HEK293 (cell line): Measurements from ENCODE around the gene UFC1.

ENCODE experiments used
- CTCF ChIA-PET: fragments of 350-600 bp; formaldehyde crosslinking; extraction: SDS; loops from one replicate; lab custom pipeline; 2021; ENCODE audit warnings: antibody characterized with exemption; lab: Yijun Ruan, JAX
- POLR2A ChIA-PET: fragments of 300-600 bp; formaldehyde crosslinking; extraction: SDS; loops from one replicate; lab custom pipeline; 2020; ENCODE audit warnings: antibody characterized with exemption, inconsistent platforms; lab: Yijun Ruan, JAX
- H3K27ac ChIP-seq: fragments of 200-500 bp; sonication (Bioruptor generic); 2 replicates; pipeline ENCODE4 v1.5.1; 2014; ENCODE audit warnings: low read depth, low read length, control low read depth, inconsistent platforms; ENCODE audit errors: extremely low read depth
- H3K36me3 ChIP-seq, 2 experiments: fragments of 200-500 bp in 1 of 2; sonication (Bioruptor generic) in 1 of 2; 1 replicate in 1 of 2; 2 replicates in 1 of 2; pipeline ENCODE4 v1.5.1; 2014 to 2017; ENCODE audit warnings: inconsistent platforms in 2 of 2, low read length in 2 of 2; ENCODE audit not compliant: control insufficient read depth in 2 of 2, insufficient read depth in 1 of 2
- H3K4me1 ChIP-seq: fragments of 200-500 bp; sonication (Bioruptor generic); 2 replicates; pipeline ENCODE4 v1.5.1; 2014; ENCODE audit warnings: mild to moderate bottlenecking, low read length, inconsistent platforms; ENCODE audit not compliant: control insufficient read depth, insufficient read depth
- H3K4me3 ChIP-seq: 2 replicates; pipeline ENCODE4 v1.5.1; 2011; ENCODE audit warnings: low read depth, mild to moderate bottlenecking, control low read depth, low read length, moderate library complexity
- H3K9me3 ChIP-seq: fragments of 200-500 bp; sonication (Bioruptor generic); 2 replicates; pipeline ENCODE4 v1.5.1; 2014; ENCODE audit warnings: low read depth, low read length, inconsistent platforms; ENCODE audit not compliant: control insufficient read depth, insufficient read depth
- HOXD13 ChIP-seq: sonication (generic); formaldehyde crosslinking; IDR thresholded peaks from 2 replicates; pipeline ENCODE4 v1.8.0; 2022; ENCODE audit warnings: missing genetic modification reagents, borderline replicate concordance
- OVOL3 ChIP-seq: fragments of 450-650 bp; formaldehyde crosslinking; IDR thresholded peaks from 2 replicates; pipeline ENCODE4 v1.5.1; 2016; ENCODE audit warnings: missing biosample characterization, missing genetic modification characterization
- PRDM1 ChIP-seq: fragments of 450-650 bp; formaldehyde crosslinking; IDR thresholded peaks from 2 replicates; pipeline ENCODE4; 2016; ENCODE audit warnings: missing biosample characterization, missing genetic modification characterization
- PRDM4 ChIP-seq: fragments of 450-650 bp; formaldehyde crosslinking; IDR thresholded peaks from 2 replicates; pipeline ENCODE4 v1.5.1; 2017; ENCODE audit warnings: missing biosample characterization, missing genetic modification characterization
- SETDB1 ChIP-seq: IDR thresholded peaks from one replicate; pipeline ENCODE4 v1.6.1; 2017; ENCODE audit warnings: mild to moderate bottlenecking, low read length, moderate library complexity, mixed read lengths; ENCODE audit not compliant: insufficient read length
- ZBTB1 ChIP-seq: fragments of 450-650 bp; formaldehyde crosslinking; IDR thresholded peaks from 2 replicates; pipeline ENCODE4 v1.5.1; 2016; ENCODE audit warnings: missing biosample characterization, missing genetic modification characterization
- ZBTB17 ChIP-seq: fragments of 450-650 bp; formaldehyde crosslinking; IDR thresholded peaks from 2 replicates; pipeline ENCODE4 v1.5.1; 2016; ENCODE audit warnings: missing biosample characterization, missing genetic modification characterization
- ZBTB8A ChIP-seq: fragments of 450-650 bp; formaldehyde crosslinking; IDR thresholded peaks from 2 replicates; pipeline ENCODE4 v1.5.1; 2016; ENCODE audit warnings: missing biosample characterization, missing genetic modification characterization
- ZNF138 ChIP-seq: fragments of 450-650 bp; formaldehyde crosslinking; IDR thresholded peaks from 2 replicates; pipeline ENCODE4 v1.5.1; 2016; ENCODE audit warnings: missing biosample characterization, missing genetic modification characterization, borderline replicate concordance
- ZNF169 ChIP-seq: fragments of 450-650 bp; formaldehyde crosslinking; IDR thresholded peaks from 2 replicates; pipeline ENCODE4 v1.5.1; 2016; ENCODE audit warnings: missing biosample characterization, missing genetic modification characterization
- ZNF214 ChIP-seq: fragments of 450-650 bp; formaldehyde crosslinking; IDR thresholded peaks from 2 replicates; pipeline ENCODE4 v1.5.1; 2017; ENCODE audit warnings: missing biosample characterization, mild to moderate bottlenecking, missing genetic modification characterization, borderline replicate concordance
- ZNF239 ChIP-seq: fragments of 450-650 bp; formaldehyde crosslinking; IDR thresholded peaks from 2 replicates; pipeline ENCODE4 v1.5.1; 2016; ENCODE audit warnings: missing biosample characterization, missing genetic modification characterization
- ZNF292 ChIP-seq: fragments of 450-650 bp; formaldehyde crosslinking; IDR thresholded peaks from 2 replicates; pipeline ENCODE4 v1.5.1; 2016; ENCODE audit warnings: low read depth, missing biosample characterization, missing genetic modification characterization, borderline replicate concordance
- ZNF311 ChIP-seq: fragments of 450-650 bp; formaldehyde crosslinking; IDR thresholded peaks from 2 replicates; pipeline ENCODE4 v1.5.1; 2017; ENCODE audit warnings: missing biosample characterization, missing genetic modification characterization, borderline replicate concordance
- ZNF354C ChIP-seq: fragments of 450-650 bp; formaldehyde crosslinking; IDR thresholded peaks from 2 replicates; pipeline ENCODE4 v1.5.1; 2016; ENCODE audit warnings: missing biosample characterization, missing genetic modification characterization, low read depth, borderline replicate concordance
- ZNF366 ChIP-seq: fragments of 450-650 bp; formaldehyde crosslinking; conservative IDR thresholded peaks from 2 replicates; pipeline ENCODE4 v1.5.1; 2016; ENCODE audit warnings: missing biosample characterization, missing genetic modification characterization
- ZNF391 ChIP-seq: fragments of 450-650 bp; formaldehyde crosslinking; IDR thresholded peaks from 2 replicates; pipeline ENCODE4 v1.5.1; 2016; ENCODE audit warnings: low read depth, missing biosample characterization, missing genetic modification characterization, borderline replicate concordance
- ZNF473 ChIP-seq: fragments of 450-650 bp; formaldehyde crosslinking; IDR thresholded peaks from 2 replicates; pipeline ENCODE4 v1.5.1; 2017; ENCODE audit warnings: missing biosample characterization, missing genetic modification characterization
- ZNF510 ChIP-seq: fragments of 450-650 bp; formaldehyde crosslinking; IDR thresholded peaks from 2 replicates; pipeline ENCODE4 v1.5.1; 2018; ENCODE audit warnings: mild to moderate bottlenecking, missing genetic modification characterization, missing biosample characterization; ENCODE audit not compliant: insufficient replicate concordance
- ZNF555 ChIP-seq: fragments of 450-650 bp; formaldehyde crosslinking; conservative IDR thresholded peaks from 2 replicates; pipeline ENCODE4 v1.5.1; 2017; ENCODE audit warnings: missing biosample characterization, mild to moderate bottlenecking, missing genetic modification characterization, inconsistent platforms
- ZNF561 ChIP-seq: fragments of 450-650 bp; IDR thresholded peaks from 2 replicates; pipeline ENCODE4 v1.5.1; 2018; ENCODE audit warnings: missing biosample characterization, missing genetic modification characterization, borderline replicate concordance
- ZNF677 ChIP-seq: fragments of 450-650 bp; IDR thresholded peaks from 2 replicates; pipeline ENCODE4 v1.5.0; 2018; ENCODE audit warnings: missing biosample characterization, mild to moderate bottlenecking, missing genetic modification characterization, moderate library complexity
- ZNF704 ChIP-seq: fragments of 450-650 bp; formaldehyde crosslinking; IDR thresholded peaks from 2 replicates; pipeline ENCODE4 v1.5.1; 2016; ENCODE audit warnings: missing biosample characterization, missing genetic modification characterization
- ZNF791 ChIP-seq: fragments of 450-650 bp; formaldehyde crosslinking; IDR thresholded peaks from 2 replicates; pipeline ENCODE4 v1.5.1; 2016; ENCODE audit warnings: missing biosample characterization, missing genetic modification characterization
- ZSCAN16 ChIP-seq: fragments of 450-650 bp; formaldehyde crosslinking; IDR thresholded peaks from 2 replicates; pipeline ENCODE4 v1.5.1; 2016; ENCODE audit warnings: missing biosample characterization, missing genetic modification characterization
- ZSCAN23 ChIP-seq: fragments of 450-650 bp; formaldehyde crosslinking; IDR thresholded peaks from 2 replicates; pipeline ENCODE4 v1.5.1; 2016; ENCODE audit warnings: missing biosample characterization, missing genetic modification characterization

Gene UFC1

GRCh38 chr1:161128591-161129420, 25.0 kb upstream of the UFC1 start:
- TF ChIP-seq ZNF138 (tag by site-specific recombination) (no peak), ZBTB17 (tag by site-specific recombination) (no peak), ZSCAN16 (tag by site-specific recombination) (no peak), HOXD13 (CRISPR knock-in tag) (no peak), ZSCAN23 (no peak), ZNF292 (tag by site-specific recombination) (no peak), ZNF473 (tag by site-specific recombination) (no peak)
- Histone ChIP-seq H3K4me3 (no peak overlapping the region), H3K27ac (no peak overlapping the region), H3K9me3 (no peaks in the 10 kb centered on the region), H3K4me1 (0 out of 2 replicates have a peak, but pooled peaks cover 2% of the 10 kb centered on the region), H3K36me3 (peaks cover 6 to 62% of the 10 kb centered on the region in 2 experiments; a peak in 2 of 3 replicates)
- ChIA-PET POLR2A (no interaction called here), CTCF (interaction anchor here (0.9 kb wide), 1 partner anchor 11 kb away, joined by 3 read pairs; no protein-coding TSS in a partner anchor)

- H3K9me3 ChIP-seq: no peaks in the 10 kb centered on the region
- ChIA-PET POLR2A (interaction anchor here (0.6 to 0.7 kb wide), 2 partner anchors 9 to 21 kb away, joined by 3 to 5 read pairs; no protein-coding TSS in a partner anchor), CTCF (no interaction called here)
- no peak overlapping the region for H3K27ac ChIP-seq
- H3K36me3 ChIP-seq: peaks cover 0 to 50% of the 10 kb centered on the region in 2 experiments; a peak in 2 of 3 replicates
- TF ChIP-seq ZNF391 (no peak), PRDM1 (tag by site-specific recombination) (0 out of 2 replicates have a peak, but pooled peaks have one; percentile 20), ZNF214 (tag by site-specific recombination) (no peak), ZNF311 (tag by site-specific recombination) (no peak)
- no peak overlapping the region for H3K4me3 ChIP-seq
- 0 out of 2 replicates have a peak, but pooled peaks cover 2% of the 10 kb centered on the region for H3K4me1 ChIP-seq
Measured at GRCh38 chr1:161130266-161130665, 23.5 kb upstream of the UFC1 start.

- H3K4me1 ChIP-seq: 0 out of 2 replicates have a peak, but pooled peaks cover 2% of the 10 kb centered on the region
- ChIA-PET CTCF (interaction anchor here (0.9 to 1.4 kb wide), 2 partner anchors 34 kb away, joined by 3 to 4 read pairs; partner anchors contain the start of gene PPOX), POLR2A (interaction anchor here (0.7 to 3.8 kb wide), 10 partner anchors 10 to 111 kb away, joined by 3 to 28 read pairs (median 10); partner anchors contain the start of genes F11R, NIT1, PFDN2 and PPOX)
- peak overlapping the region; percentile 91 for H3K27ac ChIP-seq
- H3K9me3 ChIP-seq: no peaks in the 10 kb centered on the region
- peaks cover 0 to 42% of the 10 kb centered on the region in 2 experiments; a peak in 2 of 3 replicates for H3K36me3 ChIP-seq
- H3K4me3 ChIP-seq: peak overlapping the region; percentile 84
- TF ChIP-seq ZBTB1 (tag by site-specific recombination): no peak
- no peak for TF ChIP-seq ZNF704 (tag by site-specific recombination)
- peak; percentile 42 for TF ChIP-seq ZBTB8A (tag by site-specific recombination)
- no peak for TF ChIP-seq ZNF510 (tag by site-specific recombination)
- TF ChIP-seq ZNF239 (tag by site-specific recombination): 0 out of 2 replicates have a peak, but pooled peaks have one; percentile 58
- TF ChIP-seq ZNF169: 0 out of 2 replicates have a peak, but pooled peaks have one; percentile 29
- no peak for TF ChIP-seq ZNF561
- TF ChIP-seq ZNF354C (tag by site-specific recombination): no peak
- TF ChIP-seq ZNF677: no peak
- TF ChIP-seq ZNF791: peak; percentile 64; the same call in 1 of the 2 replicates
- no peak for TF ChIP-seq ZNF555 (tag by site-specific recombination)
- no peak for TF ChIP-seq SETDB1
- TF ChIP-seq OVOL3 (tag by site-specific recombination): no peak
- TF ChIP-seq PRDM4 (tag by site-specific recombination): no peak; the same call in 1 of the 2 replicates
- peak; percentile 90 for TF ChIP-seq ZNF366 (tag by site-specific recombination)
Measured at GRCh38 chr1:161131523-161132409, 22.0 kb upstream of the UFC1 start.
